GM12874 (cell line): ENCODE results near the gene KNDC1.

ENCODE experiments used
- CTCF ChIP-seq: IDR thresholded peaks from 2 replicates; pipeline ENCODE4 v1.5.1; 2011; ENCODE audit warnings: low read depth, mild to moderate bottlenecking, control low read depth, low read length, moderate library complexity; ENCODE audit not compliant: insufficient read depth

KNDC1 gene

GRCh38 chr10:133150656-133151055, 9.4 kb upstream of the KNDC1 start:
- TF ChIP-seq CTCF, result no peak

- TF ChIP-seq CTCF, result no peak
These were observed 8.5 kb upstream of the KNDC1 start for GRCh38 chr10:133151543-133151972.

GRCh38 chr10:133154411-133154810, 5.6 kb upstream of the KNDC1 start:
- no peak for TF ChIP-seq CTCF

GRCh38 chr10:133154996-133155778, 4.8 kb upstream of the KNDC1 start:
- no peak for TF ChIP-seq CTCF

- TF ChIP-seq CTCF, result no peak
These were observed 3.1 kb upstream of the KNDC1 start for GRCh38 chr10:133156674-133157579.

- no peak for TF ChIP-seq CTCF
These were observed 2.2 kb upstream of the KNDC1 start for GRCh38 chr10:133157662-133158436.

GRCh38 chr10:133158437-133158755, 1.6 kb upstream of the KNDC1 start:
- TF ChIP-seq CTCF, result no peak
